ENCODE measurements around the gene PGLYRP3.

Gene PGLYRP3

GRCh38 chr1:153312570-153313186 is at the start of gene PGLYRP3:
TSS of gene PGLYRP3 (minus strand) at chr1:153312952. CDS start at chr1:153310665, 2,287 bp downstream.
- DNase-seq (ENCODE audit: insufficient read length, low spot score) (no peak), FAIRE-seq (no peak)
- TF ChIP-seq CTCF (IDR thresholded peaks at IDR 0.05; ENCODE audit: insufficient read depth, missing control alignments): no peak

GRCh38 chr1:153362187-153362775 is 49.5 kb upstream of the PGLYRP3 start:
- no peak for TF ChIP-seq CTCF (IDR thresholded peaks at IDR 0.05; ENCODE audit: insufficient read depth, missing control alignments)
- DNase-seq (ENCODE audit: insufficient read length, low spot score): no peak
- FAIRE-seq: no peak

- FAIRE-seq (no peak), DNase-seq (ENCODE audit: insufficient read length, low spot score) (no peak)
- TF ChIP-seq CTCF (IDR thresholded peaks at IDR 0.05; ENCODE audit: insufficient read depth, missing control alignments): no peak
Observed at GRCh38 chr1:153361480-153362109, 48.8 kb upstream of the PGLYRP3 start.

- DNase-seq (ENCODE audit: insufficient read length, low spot score) (no peak), FAIRE-seq (no peak)
- TF ChIP-seq CTCF (IDR thresholded peaks at IDR 0.05; ENCODE audit: insufficient read depth, missing control alignments): no peak
Observed at GRCh38 chr1:153360592-153361479, 48.1 kb upstream of the PGLYRP3 start.

GRCh38 chr1:153360190-153360589 is 47.4 kb upstream of the PGLYRP3 start:
- no peak for TF ChIP-seq CTCF (IDR thresholded peaks at IDR 0.05; ENCODE audit: insufficient read depth, missing control alignments)
- no peak for FAIRE-seq
- DNase-seq (ENCODE audit: insufficient read length, low spot score): no peak

GRCh38 chr1:153359241-153359640 is 46.5 kb upstream of the PGLYRP3 start:
- no peak for FAIRE-seq
- DNase-seq (ENCODE audit: insufficient read length, low spot score): no peak
- no peak for TF ChIP-seq CTCF (IDR thresholded peaks at IDR 0.05; ENCODE audit: insufficient read depth, missing control alignments)
